Liver (tissue), 9 donors: ENCODE measurements around the gene PIGH. TPM values are rescaled to one million over a fixed set of nuclear protein-coding genes. Genes with fewer than 3 reads are reported as not detected.

Experiments
- DNase-seq: peaks from one replicate; pipeline ENCODE4 v3.0.0-alpha.2; 2017; ENCODE audit warnings: low spot score
- H3K27ac ChIP-seq, 2 donors: one replicate each; pipeline ENCODE4 v1.7.0; 2013; ENCODE audit warnings: inconsistent platforms in 2 of 2, low read length in 2 of 2, control low read depth in 1 of 2, low read depth in 1 of 2, mild to moderate bottlenecking in 1 of 2
- H3K27me3 ChIP-seq, 4 donors: one replicate each; pipeline versions ENCODE4 v1.6.1 to v1.7.0; 2013; ENCODE audit warnings: low read length in 3 of 4, inconsistent platforms in 1 of 4, mild to moderate bottlenecking in 1 of 4, moderate library complexity in 1 of 4; ENCODE audit not compliant: control insufficient read depth in 4 of 4, insufficient read depth in 4 of 4
- H3K36me3 ChIP-seq, 4 donors: one replicate each; pipeline versions ENCODE4 v1.6.1 to v1.7.0; 2013; ENCODE audit warnings: low read length in 3 of 4, mild to moderate bottlenecking in 3 of 4, low read depth in 1 of 4, moderate library complexity in 1 of 4; ENCODE audit not compliant: control insufficient read depth in 4 of 4, insufficient read depth in 3 of 4
- H3K4me1 ChIP-seq, 4 donors: one replicate each; pipeline versions ENCODE4 v1.6.1 to v1.7.0; 2013; ENCODE audit warnings: low read length in 3 of 4, mild to moderate bottlenecking in 3 of 4, moderate library complexity in 1 of 4; ENCODE audit not compliant: control insufficient read depth in 4 of 4, insufficient read depth in 4 of 4
- H3K4me3 ChIP-seq, 3 donors: one replicate each; pipeline versions ENCODE4 v1.6.1 to v1.7.0; 2013; ENCODE audit warnings: low read length in 3 of 3, control low read depth in 1 of 3, low read depth in 1 of 3, mild to moderate bottlenecking in 1 of 3
- H3K9ac ChIP-seq, 2 donors: one replicate each; pipeline ENCODE4 v1.7.0; 2013; ENCODE audit warnings: low read length in 2 of 2, mild to moderate bottlenecking in 2 of 2, moderate library complexity in 2 of 2, control low read depth in 1 of 2, low read depth in 1 of 2
- H3K9me3 ChIP-seq, 4 donors: one replicate each; pipeline versions ENCODE4 v1.6.1 to v1.7.0; 2013; ENCODE audit warnings: low read length in 3 of 4; ENCODE audit not compliant: control insufficient read depth in 4 of 4
- ATF3 ChIP-seq: IDR thresholded peaks from 2 replicates; pipeline ENCODE4 v1.6.1; 2016; ENCODE audit warnings: antibody characterized with exemption
- CTCF ChIP-seq: fragments of 150-350 bp; IDR thresholded peaks from 2 replicates; pipeline ENCODE4 v1.5.1; 2017; ENCODE audit warnings: improper control_type of control experiment, low read depth, low read length; ENCODE audit not compliant: missing input control
- EGR1 ChIP-seq, 2 donors: IDR thresholded peaks; 2 replicates each; pipeline ENCODE4 v1.6.1; 2016 to 2018; ENCODE audit warnings: antibody characterized with exemption in 2 of 2, low read depth in 2 of 2
- FOXA1 ChIP-seq: IDR thresholded peaks from 2 replicates; pipeline ENCODE4 v1.6.1; 2016; ENCODE audit warnings: antibody characterized with exemption
- FOXA2 ChIP-seq: IDR thresholded peaks from 2 replicates; pipeline ENCODE4 v1.6.1; 2016; ENCODE audit warnings: antibody characterized with exemption
- GABPA ChIP-seq, 2 donors: IDR thresholded peaks in 1 of 2; conservative IDR thresholded peaks in 1 of 2; 2 replicates each; pipeline ENCODE4 v1.6.1; 2016; ENCODE audit warnings: antibody characterized with exemption in 2 of 2, mild to moderate bottlenecking in 1 of 2, moderate library complexity in 1 of 2
- HNF4A ChIP-seq, 2 donors: conservative IDR thresholded peaks; 2 replicates each; pipeline ENCODE4 v1.6.1; 2016; ENCODE audit warnings: antibody characterized with exemption in 2 of 2, mild to moderate bottlenecking in 2 of 2
- HNF4G ChIP-seq: IDR thresholded peaks from 2 replicates; pipeline ENCODE4 v1.6.1; 2016; ENCODE audit warnings: antibody characterized with exemption
- JUND ChIP-seq, 2 donors: IDR thresholded peaks; 2 replicates each; pipeline ENCODE4 v1.6.1; 2016; ENCODE audit warnings: antibody characterized with exemption in 2 of 2
- MAX ChIP-seq: IDR thresholded peaks from 2 replicates; pipeline ENCODE4 v1.6.1; 2016; ENCODE audit warnings: antibody characterized with exemption
- NR2F2 ChIP-seq: IDR thresholded peaks from 2 replicates; pipeline ENCODE4 v1.6.1; 2016; ENCODE audit warnings: antibody characterized with exemption
- RAD21 ChIP-seq, 2 donors: IDR thresholded peaks; 2 replicates each; pipeline ENCODE4 v1.6.1; 2016; ENCODE audit warnings: antibody characterized with exemption in 2 of 2, mild to moderate bottlenecking in 2 of 2
- REST ChIP-seq: IDR thresholded peaks from 2 replicates; pipeline ENCODE4 v1.6.1; 2016; ENCODE audit warnings: antibody characterized with exemption, mild to moderate bottlenecking
- RXRA ChIP-seq, 2 donors: IDR thresholded peaks; 2 replicates each; pipeline ENCODE4 v1.6.1; 2017 to 2018; ENCODE audit warnings: antibody characterized with exemption in 2 of 2, mild to moderate bottlenecking in 1 of 2
- SP1 ChIP-seq: IDR thresholded peaks from 2 replicates; pipeline ENCODE4 v1.6.1; 2018; ENCODE audit warnings: antibody characterized with exemption, mild to moderate bottlenecking
- TAF1 ChIP-seq: conservative IDR thresholded peaks from 2 replicates; pipeline ENCODE4 v1.6.1; 2016; ENCODE audit warnings: antibody characterized with exemption, mild to moderate bottlenecking
- YY1 ChIP-seq: IDR thresholded peaks from 2 replicates; pipeline ENCODE4 v1.6.1; 2016; ENCODE audit warnings: antibody characterized with exemption, mild to moderate bottlenecking
- ZBTB33 ChIP-seq: IDR thresholded peaks from 2 replicates; pipeline ENCODE4 v1.6.1; 2016; ENCODE audit warnings: antibody characterized with exemption
- whole genome bisulfite sequencing: extraction: QIAGEN DNeasy Blood & Tissue Kit; methylation state at CpG from one replicate; pipeline ENCODE4 v1.1.7; 2013; 5-methylcytosine and 5-hydroxymethylcytosine counted together
- polyA plus RNA-seq, 2 donors: library from polyadenylated mRNA; stranded (reverse) in 1 of 2; unstranded in 1 of 2; fragments of 200-250 nt in 1 of 2; fragments of >200 nt in 1 of 2; fragmentation: Nextera tagmentation in 1 of 2; extraction: Ambion mirVana in 1 of 2; gene quantifications; one replicate each; pipeline versions ENCODE4 v1.2.1 to v1.2.3, GENCODE V29; 2013 to 2015
- total RNA-seq, 2 donors: library from RNA; depleted of rRNA; stranded (reverse); fragments of >200 nt; gene quantifications; one replicate each; pipeline ENCODE4 v1.2.3, GENCODE V29; 2014
- donor health status: healthy.
- donor health status: healthy.
- donor health status: healthy.
- donor health status: healthy.
- donor health status: healthy.

PIGH gene
- total and polyA plus RNA-seq, 4 donors, result 14.2 to 36.1 (median 21.7) TPM

- TF ChIP-seq GABPA (IDR thresholded peaks at IDR 0.05 in 1 of 2, conservative IDR thresholded peaks at IDR 0.05 in 1 of 2), result no peak
- no peak for TF ChIP-seq RXRA (IDR thresholded peaks at IDR 0.05)
These were observed 28.6 kb downstream of the PIGH start (continued) for GRCh38 chr14:67571275-67571990.

GRCh38 chr14:67570453-67570852 lies 29.6 kb downstream of the PIGH start:
- DNase-seq, result no peak
- no peak overlapping the region for H3K27ac ChIP-seq
- 91% methylated on average over 7 of the region's 7 CpGs for WGBS
- TF ChIP-seq FOXA1 (no peak), REST (no peak), GABPA (IDR thresholded peaks at IDR 0.05 in 1 of 2, conservative IDR thresholded peaks at IDR 0.05 in 1 of 2) (no peak), SP1 (no peak), NR2F2 (no peak), FOXA2 (no peak), CTCF (no peak), EGR1 (IDR thresholded peaks at IDR 0.05; ENCODE audit: low read depth in 2 of 2) (no peak), JUND (IDR thresholded peaks at IDR 0.05) (no peak), YY1 (no peak), RXRA (IDR thresholded peaks at IDR 0.05) (no peak), MAX (no peak), HNF4G (no peak), HNF4A (conservative IDR thresholded peaks at IDR 0.05) (no peak), ATF3 (no peak), TAF1 (no peak), RAD21 (IDR thresholded peaks at IDR 0.05) (no peak), ZBTB33 (no peak)
- H3K27me3 ChIP-seq, result no peaks in the 10 kb centered on the region
- H3K9ac ChIP-seq, result no peak overlapping the region
- H3K4me3 ChIP-seq, result no peak overlapping the region
- H3K36me3 ChIP-seq, result no peaks in the 10 kb centered on the region
- H3K4me1 ChIP-seq, result no peaks in the 10 kb centered on the region
- no peaks in the 10 kb centered on the region for H3K9me3 ChIP-seq
